Measurements from ENCODE around the gene PRIM2.
"Not testable (repeated sequence)": the region's sequence is repeated elsewhere in the genome, so short reads cannot be mapped to it uniquely, and the experiment has no call there.

- TF ChIP-seq CTCF (IDR thresholded peaks at IDR 0.05; ENCODE audit: low read depth, low read length); POLR2A (IDR thresholded peaks at IDR 0.05; ENCODE audit: extremely low read depth, insufficient read length): not testable (repeated sequence)
Observed at GRCh38 chr6:57443181-57443580, 125.8 kb downstream of the PRIM2 start.

Data from NB4 (cell line).